Keratinocyte (primary cell): ENCODE measurements around the gene CNN1.
"Not testable (repeated sequence)": the region's sequence is repeated elsewhere in the genome, so short reads cannot be mapped to it uniquely, and the experiment has no call there.

ENCODE experiments used
- EZH2 ChIP-seq: IDR thresholded peaks from one replicate; pipeline ENCODE4 v1.6.1; 2012; ENCODE audit warnings: inconsistent platforms, mild to moderate bottlenecking, low read length, moderate library complexity
- TF ChIP-seq, protein P1 (sequence below), 3 experiments: IDR thresholded peaks in 1 of 3; conservative IDR thresholded peaks in 1 of 3; optimal IDR thresholded peaks in 1 of 3; 2 replicates in 2 of 3; 3 replicates in 1 of 3; pipeline versions ENCODE3 to v1.5.1; 2011; ENCODE audit warnings: low read length in 3 of 3, mild to moderate bottlenecking in 3 of 3, moderate library complexity in 2 of 3, control low read depth in 1 of 3, inconsistent platforms in 1 of 3; ENCODE audit not compliant: insufficient read depth in 2 of 3; ENCODE audit errors: extremely low read depth in 1 of 3

DNA sequence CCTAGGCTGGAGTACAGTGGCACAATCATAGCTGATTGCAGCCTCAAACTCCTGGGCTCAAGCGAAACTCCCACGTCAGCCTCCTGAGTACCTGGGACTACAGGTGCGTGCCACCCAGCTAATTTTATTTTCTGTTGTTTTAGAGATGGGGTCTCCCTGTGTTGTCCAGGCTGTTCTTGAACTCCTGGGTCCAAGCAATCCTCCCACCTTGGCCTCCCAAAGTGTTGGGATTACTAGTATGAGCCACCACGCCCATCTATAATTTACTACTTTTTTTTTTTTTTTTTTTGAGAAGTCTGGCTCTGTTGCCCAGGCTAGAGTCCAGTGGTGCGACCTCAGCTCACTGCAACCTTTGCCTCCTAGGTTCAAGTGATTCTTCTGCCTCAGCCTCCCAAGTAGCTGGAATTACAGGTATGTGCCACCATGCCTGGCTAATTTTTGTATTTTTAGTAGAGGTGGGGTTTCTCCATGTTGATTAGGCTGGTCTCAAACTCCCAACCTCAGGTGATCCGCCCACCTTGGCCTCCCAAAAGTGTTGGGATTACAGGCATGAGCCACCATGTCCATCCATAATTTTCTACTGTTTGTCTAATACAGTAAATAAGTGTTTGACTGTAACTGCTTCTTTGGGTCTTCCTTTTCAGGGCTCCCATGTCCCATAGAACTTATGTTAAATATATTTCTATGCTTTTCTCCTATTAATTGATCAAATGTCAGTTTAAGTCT is 25.6 kb downstream of the CNN1 start:
- TF ChIP-seq, protein P1, sequence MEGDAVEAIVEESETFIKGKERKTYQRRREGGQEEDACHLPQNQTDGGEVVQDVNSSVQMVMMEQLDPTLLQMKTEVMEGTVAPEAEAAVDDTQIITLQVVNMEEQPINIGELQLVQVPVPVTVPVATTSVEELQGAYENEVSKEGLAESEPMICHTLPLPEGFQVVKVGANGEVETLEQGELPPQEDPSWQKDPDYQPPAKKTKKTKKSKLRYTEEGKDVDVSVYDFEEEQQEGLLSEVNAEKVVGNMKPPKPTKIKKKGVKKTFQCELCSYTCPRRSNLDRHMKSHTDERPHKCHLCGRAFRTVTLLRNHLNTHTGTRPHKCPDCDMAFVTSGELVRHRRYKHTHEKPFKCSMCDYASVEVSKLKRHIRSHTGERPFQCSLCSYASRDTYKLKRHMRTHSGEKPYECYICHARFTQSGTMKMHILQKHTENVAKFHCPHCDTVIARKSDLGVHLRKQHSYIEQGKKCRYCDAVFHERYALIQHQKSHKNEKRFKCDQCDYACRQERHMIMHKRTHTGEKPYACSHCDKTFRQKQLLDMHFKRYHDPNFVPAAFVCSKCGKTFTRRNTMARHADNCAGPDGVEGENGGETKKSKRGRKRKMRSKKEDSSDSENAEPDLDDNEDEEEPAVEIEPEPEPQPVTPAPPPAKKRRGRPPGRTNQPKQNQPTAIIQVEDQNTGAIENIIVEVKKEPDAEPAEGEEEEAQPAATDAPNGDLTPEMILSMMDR (optimal IDR thresholded peaks at IDR 0.05 in 1 of 3, IDR thresholded peaks at IDR 0.05 in 1 of 3, conservative IDR thresholded peaks at IDR 0.05 in 1 of 3; ENCODE audit: extremely low read depth in 1 of 3, insufficient read depth in 2 of 3, low read length in 3 of 3): not testable (repeated sequence)
- not testable (repeated sequence) for TF ChIP-seq EZH2
